ACHN (cell line): Measurements from ENCODE around the gene KRTAP4-4.
A peak's percentile ranks its signal among the peaks of the same experiment; 100 is the strongest.
"Not testable (repeated sequence)": the region's sequence is repeated elsewhere in the genome, so short reads cannot be mapped to it uniquely, and the experiment has no call there.

Experiments
- DNase-seq: peaks from one replicate; pipeline ENCODE4 v3.0.0-alpha.2; 2015
- in situ Hi-C: cut with HindIII; loops from 2 replicates; pipeline ENCODE4 v1.10.0; 2017; ENCODE audit warnings: low sequenced_read_pairs, low pct_ligation_motif_present, low pct_unique_long_range_greater_than_20kb

KRTAP4-4 gene

GRCh38 chr17:41160648-41161047, at the start of gene KRTAP4-4:
KRTAP4-4 (minus strand) TSS chr17:41160748; CDS start chr17:41160691, 57 bp downstream.
- in situ Hi-C loops = no loop called here
- no peak for DNase-seq

GRCh38 chr17:41199421-41200078, 39.0 kb upstream of the KRTAP4-4 start:
- DNase-seq = no peak
- in situ Hi-C loops = no loop called here

- no peak for DNase-seq
- in situ Hi-C loops = no loop called here
Observed at GRCh38 chr17:41196068-41196467, 35.5 kb upstream of the KRTAP4-4 start.

- in situ Hi-C loops = no loop called here
- no peak for DNase-seq
Observed at GRCh38 chr17:41190328-41190727, 29.8 kb upstream of the KRTAP4-4 start.

GRCh38 chr17:41189837-41190318, 29.3 kb upstream of the KRTAP4-4 start, which contains the start of gene KRTAP9-1:
KRTAP9-1 (plus strand) TSS chr17:41189887; CDS start chr17:41189887, 0 bp downstream.
- in situ Hi-C loops = not testable (repeated sequence)

GRCh38 chr17:41186872-41187271, 26.3 kb upstream of the KRTAP4-4 start:
- in situ Hi-C loops = no loop called here
- DNase-seq = no peak

More at GRCh38 chr17:41189837-41190318, 29.3 kb upstream of the KRTAP4-4 start, which contains the start of gene KRTAP9-1:
- DNase-seq = not testable (repeated sequence)

GRCh38 chr17:41185001-41185400, 24.5 kb upstream of the KRTAP4-4 start:
- in situ Hi-C loops = no loop called here
- no peak for DNase-seq

- no peak for DNase-seq
- in situ Hi-C loops = no loop called here
Observed at GRCh38 chr17:41184480-41184961, 24.0 kb upstream of the KRTAP4-4 start, which contains the start of gene KRTAP4-1. KRTAP4-1 (minus strand) TSS chr17:41184911; CDS start chr17:41184854, 57 bp downstream.

- DNase-seq = peak; percentile 19
- in situ Hi-C loops = no loop called here
Observed at GRCh38 chr17:41178843-41179616, 18.5 kb upstream of the KRTAP4-4 start.

GRCh38 chr17:41178341-41178740, 17.8 kb upstream of the KRTAP4-4 start:
- DNase-seq = no peak
- in situ Hi-C loops = no loop called here

GRCh38 chr17:41177727-41178271, 17.3 kb upstream of the KRTAP4-4 start, which contains the start of gene KRTAP4-2:
KRTAP4-2 (minus strand) TSS chr17:41178221; CDS start chr17:41178164, 57 bp downstream.
- DNase-seq = no peak
- in situ Hi-C loops = no loop called here

GRCh38 chr17:41176744-41177387, 16.3 kb upstream of the KRTAP4-4 start:
- DNase-seq = no peak
- in situ Hi-C loops = no loop called here

GRCh38 chr17:41171886-41172285, 11.3 kb upstream of the KRTAP4-4 start:
- DNase-seq = no peak
- in situ Hi-C loops = no loop called here

- in situ Hi-C loops = no loop called here
- DNase-seq = no peak
Observed at GRCh38 chr17:41168121-41168520, 7.6 kb upstream of the KRTAP4-4 start, which contains the start of gene KRTAP4-3. KRTAP4-3 (minus strand) TSS chr17:41168221; CDS start chr17:41168172, 49 bp downstream.

GRCh38 chr17:41167561-41167960, 7.0 kb upstream of the KRTAP4-4 start:
- in situ Hi-C loops = no loop called here
- DNase-seq = no peak

GRCh38 chr17:41163828-41164227, 3.3 kb upstream of the KRTAP4-4 start:
- DNase-seq = no peak
- in situ Hi-C loops = no loop called here

- DNase-seq, in situ Hi-C loops: not testable (repeated sequence)
Observed at GRCh38 chr17:41160190-41160589, 358 bp downstream of the KRTAP4-4 start.

GRCh38 chr17:41153856-41154255, 6.7 kb downstream of the KRTAP4-4 start:
- DNase-seq = no peak
- in situ Hi-C loops = no loop called here
